Measurements from ENCODE around the gene EIF4EBP3. TPM values are rescaled to one million over a fixed set of nuclear protein-coding genes. Genes with fewer than 3 reads are reported as not detected.

The EIF4EBP3 gene
- total and polyA plus RNA-seq, 2 of the 4 experiments (the other 2 are of a cell fraction), result 0.36 to 2.1 TPM

GRCh38 chr5:140548300-140548688, 832 bp downstream of the EIF4EBP3 start:
- no peak overlapping the region for H2BK120ac ChIP-seq (ENCODE audit: low read depth, low read length)
- dilution Hi-C loops (cut with HindIII; ENCODE audit: low sequenced_read_pairs, unreplicated experiment), result no loop called here
- peaks cover 14% of the 10 kb centered on the region for H3K4me1 ChIP-seq (ENCODE audit: control insufficient read depth, insufficient read depth, low read length)
- no peak overlapping the region for H3K56ac ChIP-seq (ENCODE audit: extremely low read depth, insufficient read depth, low read length)
- H2BK5ac ChIP-seq (ENCODE audit: low read depth, low read length, poor library complexity, severe bottlenecking), result no peak overlapping the region
- ATAC-seq (ENCODE audit: low read depth), result no peak
- H3K79me1 ChIP-seq (ENCODE audit: low read depth in 1 of 2, low read length in 2 of 2), result peaks cover 7 to 58% of the 10 kb centered on the region in 2 experiments; a peak in 3 of 4 replicates
- no peak overlapping the region for H4K5ac ChIP-seq (ENCODE audit: low read depth, low read length)
- no TSS peak for BruUV-seq (replicated peaks)
- no peaks in the 10 kb centered on the region for H3K27me3 ChIP-seq (ENCODE audit: control insufficient read depth, insufficient read depth, low read length)
- ChIA-PET POLR2A (ENCODE audit: unreplicated experiment) (no interaction called here), CTCF (interaction anchor here (0.8 to 2.1 kb wide), 4 partner anchors 13 to 98 kb away, joined by 3 to 8 read pairs (median 4); partner anchors contain the start of gene CD14)
- no peak overlapping the region for H2AK5ac ChIP-seq (ENCODE audit: low read depth, low read length)
- intact Hi-C loops (cut with micrococcal nuclease), result no loop called here
- H4K8ac ChIP-seq (ENCODE audit: low read depth in 2 of 2, low read length in 2 of 2), result peak overlapping the region in 1 of 2 experiments; percentile 9; a peak in 1 of 4 replicates
- H3K27ac ChIP-seq (ENCODE audit: insufficient read depth, low read length), result peak overlapping the region; percentile 3; the same call in 1 of the 2 replicates
- no CpG with 5 or more reads among the region's 5 CpGs for WGBS, 2 experiments (ENCODE audit: extremely low coverage in 2 of 2, insufficient read length in 1 of 2)
- no peak overlapping the region; the same call in 1 of the 2 replicates for H3K4me2 ChIP-seq (ENCODE audit: low read depth, low read length)
- H2AK9ac ChIP-seq (replicated peaks; ENCODE audit: low read depth, low read length, poor library complexity), result peak overlapping the region; percentile 13
- H2AFZ ChIP-seq (replicated peaks; ENCODE audit: low read length, poor library complexity), result no peak overlapping the region
- H3K9me3 ChIP-seq (ENCODE audit: control insufficient read depth, insufficient read depth, low read length), result no peaks in the 10 kb centered on the region
- peaks cover 26% of the 10 kb centered on the region for H4K20me1 ChIP-seq (ENCODE audit: insufficient read depth, low read length)
- no peak overlapping the region for H2BK15ac ChIP-seq (ENCODE audit: low read depth, low read length)
- H3K9me1 ChIP-seq (ENCODE audit: insufficient read depth, low read length), result 0 out of 2 replicates have a peak, but pooled peaks cover 3% of the 10 kb centered on the region
- in situ Hi-C loops (cut with MboI; ENCODE audit: low sequenced_read_pairs), result no loop called here
- no peak overlapping the region for H3K18ac ChIP-seq (ENCODE audit: low read depth, low read length)
- H3K4me3 ChIP-seq (ENCODE audit: insufficient read depth, low read depth, low read length), result no peak overlapping the region
- no peak overlapping the region for H3K4ac ChIP-seq (ENCODE audit: low read depth, low read length)
- no peak for TF ChIP-seq MXI1 (IDR thresholded peaks at IDR 0.05; ENCODE audit: borderline replicate concordance, low read depth, low read length)
- H3K36me3 ChIP-seq (ENCODE audit: control insufficient read depth, insufficient read depth, low read length), result peaks cover 30% of the 10 kb centered on the region
- H3K9ac ChIP-seq (ENCODE audit: low read depth, low read length), result 0 out of 2 replicates have a peak overlapping the region, but pooled peaks have one; percentile 9
- no peak overlapping the region for H4K91ac ChIP-seq (ENCODE audit: insufficient read depth, low read depth, low read length)
- no peak overlapping the region for H2BK20ac ChIP-seq (ENCODE audit: low read depth, low read length)
- H3K14ac ChIP-seq (replicated peaks; ENCODE audit: low read depth, low read length), result 0 out of 2 replicates have a peak overlapping the region, but pooled peaks have one; percentile 1
- no peak overlapping the region; the same call in 1 of the 2 replicates for H3K23ac ChIP-seq (ENCODE audit: low read depth, low read length)
- no peak for DNase-seq
